NCI-H1092 (cell line): ENCODE data around the gene ARFGAP1.
A peak's percentile ranks its signal among the peaks of the same experiment; 100 is the strongest.

Source experiments
- DNase-seq: peaks from one replicate; lab custom pipeline; 2025; lab: John Stamatoyannopoulos, UW

Gene ARFGAP1

GRCh38 chr20:63272105-63273058 is at the start of gene ARFGAP1:
Gene ARFGAP1 (plus strand): TSS chr20:63272813. CDS start chr20:63275581, 2,768 bp downstream.
- peak; percentile 85 for DNase-seq

GRCh38 chr20:63223121-63223825 is 49.3 kb upstream of the ARFGAP1 start:
- DNase-seq, result peak; percentile 17

- no peak for DNase-seq
Observed at GRCh38 chr20:63223826-63224207, 48.8 kb upstream of the ARFGAP1 start.

DNA sequence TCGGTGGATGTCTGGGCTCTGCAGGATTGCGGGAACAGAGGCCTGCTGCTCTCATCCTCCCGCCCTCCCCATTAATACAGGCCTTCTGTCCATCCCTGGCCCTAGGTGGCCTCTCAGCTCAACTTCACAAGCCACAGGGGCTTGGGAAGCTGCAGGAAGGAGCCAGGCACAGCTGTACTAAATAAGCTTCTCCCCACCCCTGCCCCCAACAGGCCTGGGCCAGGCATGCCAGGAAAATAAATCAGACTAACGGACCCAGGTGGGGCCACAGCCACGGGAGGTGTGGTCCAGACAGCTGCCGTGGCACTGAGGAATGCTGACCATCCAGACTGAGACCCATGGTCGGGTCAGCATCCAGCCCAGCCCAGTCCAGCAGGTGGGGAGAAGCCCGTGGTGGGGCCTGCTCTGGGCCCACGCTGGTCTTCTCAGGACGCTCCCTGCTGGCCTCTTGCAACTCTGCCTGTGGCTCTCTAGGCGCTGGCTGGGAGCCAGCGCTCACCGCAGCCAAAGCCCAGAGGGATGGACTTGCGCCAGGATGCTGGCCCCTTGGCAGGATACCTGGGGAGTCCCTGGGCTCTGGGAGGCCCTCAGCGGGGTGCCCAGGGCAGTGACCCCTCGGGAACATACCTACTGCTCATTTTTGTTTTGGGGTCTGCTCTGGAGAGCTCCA is 48.1 kb upstream of the ARFGAP1 start:
- DNase-seq, result peak; percentile 56

GRCh38 chr20:63225082-63225454 is 47.5 kb upstream of the ARFGAP1 start:
- no peak for DNase-seq

GRCh38 chr20:63226042-63226943 is 46.3 kb upstream of the ARFGAP1 start:
- no peak for DNase-seq

- no peak for DNase-seq
Observed at GRCh38 chr20:63227260-63227659, 45.4 kb upstream of the ARFGAP1 start.

DNA sequence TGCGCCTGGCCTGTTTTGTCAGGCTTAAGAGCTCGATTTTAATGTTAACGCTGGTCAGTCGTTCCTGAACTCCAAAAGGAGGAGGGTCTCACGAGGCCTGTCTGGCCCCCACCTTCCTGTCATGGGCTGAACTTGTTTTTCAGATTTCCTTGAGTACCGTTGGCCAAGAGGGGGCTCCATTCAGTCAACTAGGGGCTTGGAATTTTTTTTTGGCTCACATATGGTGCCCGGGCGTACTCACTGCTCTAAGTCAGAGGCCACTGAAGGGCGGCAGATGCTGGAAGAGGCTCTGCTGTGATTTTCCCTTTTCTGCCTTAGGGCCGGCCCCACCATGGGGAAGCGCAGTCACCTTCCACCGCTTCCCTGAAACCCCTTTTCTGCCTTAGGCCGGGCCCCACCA is 43.8 kb upstream of the ARFGAP1 start:
- DNase-seq, result no peak

- DNase-seq, result no peak
Observed at GRCh38 chr20:63230800-63231268, 41.8 kb upstream of the ARFGAP1 start.

DNA sequence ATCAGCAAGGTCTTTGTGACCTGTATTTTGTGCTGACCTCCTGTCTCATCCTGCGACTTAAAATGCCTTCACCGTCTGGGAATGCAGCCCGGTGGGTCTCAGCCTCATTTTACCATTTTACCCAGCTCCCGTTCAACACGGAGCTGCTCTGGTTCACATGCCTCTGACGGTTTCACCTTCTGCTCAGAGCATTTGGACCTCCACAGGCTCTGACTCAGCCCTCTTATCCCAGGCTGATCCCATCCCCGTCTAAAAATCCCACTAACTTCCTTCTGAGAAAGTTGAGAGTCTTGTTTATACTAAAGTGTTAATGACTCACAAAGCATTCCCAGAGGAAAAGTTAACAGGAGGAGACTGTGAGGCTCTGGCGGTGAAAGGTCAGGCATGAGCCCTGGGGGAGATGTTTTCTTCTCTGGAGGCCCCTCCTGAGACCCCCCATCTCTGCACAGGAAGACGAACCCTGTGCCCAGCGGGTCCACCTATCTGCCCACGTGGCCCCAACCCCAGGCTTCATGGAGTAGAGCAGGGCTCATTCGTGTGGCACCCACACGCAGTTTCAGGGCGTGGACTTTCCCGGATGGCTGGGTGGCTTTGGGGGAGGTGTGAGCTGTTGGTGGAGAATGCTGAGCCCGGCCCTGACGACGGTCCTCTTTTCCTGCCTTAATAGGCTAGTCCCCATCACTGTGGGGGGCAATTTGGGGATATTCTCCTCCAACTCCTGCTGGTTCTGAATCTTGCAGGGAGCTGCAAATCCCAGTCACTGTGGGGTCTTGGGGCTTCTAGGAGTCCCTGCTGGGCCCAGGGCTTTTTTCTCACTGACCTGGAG is 40.2 kb upstream of the ARFGAP1 start:
- DNase-seq, result no peak

DNA sequence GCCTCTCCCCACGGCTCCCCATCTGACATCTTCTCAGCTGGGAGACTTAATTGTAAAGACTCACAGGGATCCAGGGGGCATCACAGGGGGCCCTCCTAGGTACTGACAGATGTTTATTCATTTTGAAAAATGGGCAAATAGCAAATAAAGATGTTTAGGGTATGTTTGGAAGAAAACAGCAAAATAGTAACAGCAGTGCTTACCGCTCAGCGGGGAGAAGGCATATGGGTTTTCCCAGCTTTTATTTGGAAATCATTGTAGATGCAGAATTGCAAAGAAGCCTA is 39.6 kb upstream of the ARFGAP1 start:
- no peak for DNase-seq

DNA sequence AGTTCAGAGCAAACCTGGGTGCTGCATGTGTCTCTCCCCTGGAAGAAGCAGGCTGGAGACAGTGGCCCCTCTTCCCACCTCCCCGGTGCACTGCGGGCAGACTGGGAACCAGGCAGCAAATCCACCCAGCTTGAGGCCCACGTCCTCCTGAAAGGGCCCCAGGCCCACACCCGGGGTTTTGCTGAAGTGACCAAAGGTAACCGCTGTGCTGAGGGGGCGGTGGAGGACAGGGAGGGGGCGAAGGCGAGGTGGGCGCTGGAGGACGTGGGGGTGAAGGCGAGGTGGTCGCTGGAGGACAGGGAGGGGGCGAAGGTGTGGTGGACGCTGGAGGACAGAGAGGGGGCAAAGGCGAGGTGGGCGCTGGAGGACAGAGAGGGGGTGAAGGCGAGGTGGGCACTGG is 38.7 kb upstream of the ARFGAP1 start:
- no peak for DNase-seq

DNA sequence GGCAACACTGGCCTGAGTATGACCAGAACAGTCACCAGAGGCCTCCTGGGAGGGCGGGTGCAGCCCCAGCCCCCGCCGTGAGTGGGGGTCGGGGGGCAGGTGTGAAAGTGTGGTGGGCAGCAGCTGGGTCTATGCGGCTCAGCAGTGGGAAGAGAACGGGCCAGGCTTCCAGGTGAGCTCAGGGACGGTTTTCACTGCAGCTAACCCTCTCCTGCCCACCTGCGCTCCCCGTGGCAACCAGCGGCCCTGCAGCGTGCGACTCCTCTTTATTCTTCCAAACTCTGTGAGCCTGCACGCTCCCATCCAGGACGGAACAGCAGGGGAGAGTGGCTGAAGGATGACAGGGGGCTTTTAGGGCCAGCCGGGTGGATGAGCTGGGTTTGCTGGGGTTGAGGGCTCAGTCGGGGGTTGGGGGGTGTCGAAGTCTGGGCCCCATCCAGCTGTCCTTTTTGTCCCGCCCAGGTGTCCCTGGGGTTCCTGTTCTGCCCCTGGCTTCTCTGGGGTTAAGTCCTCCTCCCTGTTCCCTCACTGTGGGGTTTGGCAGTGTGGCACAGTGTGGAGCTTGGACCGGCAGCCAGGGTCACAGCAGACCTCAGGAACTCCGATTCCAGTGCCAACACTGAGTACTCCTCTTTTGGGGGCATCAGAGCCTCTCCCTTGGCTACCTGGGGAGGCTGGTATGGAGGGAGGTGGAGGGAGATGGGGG is 37.8 kb upstream of the ARFGAP1 start:
- DNase-seq, result no peak

GRCh38 chr20:63235399-63235983 is 37.1 kb upstream of the ARFGAP1 start, which contains the start of gene BIRC7:
Gene BIRC7 (plus strand): TSS chr20:63235905. CDS start chr20:63236097, 192 bp downstream.
- DNase-seq, result no peak

DNA sequence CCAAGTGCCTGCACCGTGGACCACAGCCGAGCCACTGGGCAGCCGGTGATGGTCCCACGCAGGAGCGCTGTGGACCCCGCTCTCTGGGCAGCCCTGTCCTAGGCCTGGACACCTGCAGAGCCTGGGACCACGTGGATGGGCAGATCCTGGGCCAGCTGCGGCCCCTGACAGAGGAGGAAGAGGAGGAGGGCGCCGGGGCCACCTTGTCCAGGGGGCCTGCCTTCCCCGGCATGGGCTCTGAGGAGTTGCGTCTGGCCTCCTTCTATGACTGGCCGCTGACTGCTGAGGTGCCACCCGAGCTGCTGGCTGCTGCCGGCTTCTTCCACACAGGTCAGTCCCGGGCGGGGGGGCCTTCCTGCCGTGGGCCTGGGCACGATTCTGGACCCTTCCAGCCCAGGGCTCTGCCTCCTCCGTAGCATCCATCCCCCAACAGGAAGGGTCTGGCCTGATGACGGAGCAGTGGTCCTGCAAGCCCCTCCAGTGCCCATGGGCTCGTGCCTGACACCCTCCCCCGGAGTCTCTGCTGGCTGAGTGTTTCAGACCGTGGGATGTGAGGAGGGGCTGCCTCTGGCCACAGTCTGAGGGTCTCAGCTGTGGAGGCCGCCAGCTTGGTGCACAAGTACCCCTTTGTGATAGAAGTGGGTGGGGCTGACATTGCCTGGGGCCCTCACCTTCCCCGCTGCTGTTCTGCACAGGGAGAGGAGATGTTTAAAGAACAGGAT is 36.3 kb upstream of the ARFGAP1 start:
- DNase-seq, result no peak

DNA sequence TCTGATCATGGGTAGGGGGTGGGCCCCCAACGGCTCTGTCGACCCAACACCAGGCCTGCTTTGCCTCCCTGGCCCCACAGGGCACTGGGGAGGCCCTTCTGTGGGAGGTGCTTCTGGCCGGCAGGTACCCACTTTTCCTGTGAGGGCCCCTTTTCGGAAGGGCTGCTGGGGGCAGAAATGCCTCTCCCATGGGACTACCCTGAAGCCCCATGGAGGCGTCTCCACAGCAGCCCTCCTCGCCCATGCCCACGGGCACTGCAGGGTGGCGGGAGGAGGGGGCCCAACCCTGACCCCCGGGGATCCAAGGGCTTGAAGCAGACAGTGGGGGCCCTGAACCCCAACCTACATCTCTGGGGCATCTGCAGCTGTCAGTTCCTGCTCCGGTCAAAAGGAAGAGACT is 34.6 kb upstream of the ARFGAP1 start:
- no peak for DNase-seq

GRCh38 chr20:63238514-63239125 is 34.0 kb upstream of the ARFGAP1 start:
- no peak for DNase-seq

DNA sequence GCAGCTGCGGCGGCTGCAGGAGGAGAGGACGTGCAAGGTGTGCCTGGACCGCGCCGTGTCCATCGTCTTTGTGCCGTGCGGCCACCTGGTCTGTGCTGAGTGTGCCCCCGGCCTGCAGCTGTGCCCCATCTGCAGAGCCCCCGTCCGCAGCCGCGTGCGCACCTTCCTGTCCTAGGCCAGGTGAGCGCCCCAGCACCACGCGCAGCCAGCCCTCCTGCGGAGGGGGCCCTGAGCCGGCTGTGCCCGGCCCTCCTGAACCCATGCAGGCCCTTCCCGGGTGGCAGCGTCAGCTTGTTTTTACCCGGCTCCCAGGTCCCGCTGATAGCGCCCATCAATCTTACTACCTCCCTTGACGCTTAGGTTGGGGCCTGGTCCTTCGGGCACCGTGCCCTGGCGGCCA is 33.2 kb upstream of the ARFGAP1 start:
- no peak for DNase-seq

DNA sequence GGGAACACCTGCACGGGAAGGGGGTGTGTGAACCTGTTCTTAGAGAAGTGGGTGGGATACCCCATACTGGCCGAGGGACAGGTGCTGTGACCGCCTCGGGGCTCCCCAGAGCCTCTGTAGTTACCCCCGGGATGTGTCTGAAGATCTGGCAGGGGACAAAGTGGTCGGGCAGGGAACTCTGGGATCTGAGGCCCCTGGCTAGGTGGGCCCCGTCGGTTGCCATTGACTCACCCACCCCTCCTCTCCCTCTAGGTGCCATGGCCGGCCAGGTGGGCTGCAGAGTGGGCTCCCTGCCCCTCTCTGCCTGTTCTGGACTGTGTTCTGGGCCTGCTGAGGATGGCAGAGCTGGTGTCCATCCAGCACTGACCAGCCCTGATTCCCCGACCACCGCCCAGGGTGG is 32.6 kb upstream of the ARFGAP1 start:
- no peak for DNase-seq
